GM21360 (cell line): ENCODE results near the gene DGAT2L6.
A peak's percentile ranks its signal among the peaks of the same experiment; 100 is the strongest.
"Not testable (repeated sequence)": the region's sequence is repeated elsewhere in the genome, so short reads cannot be mapped to it uniquely, and the experiment has no call there.

Experiments used
- ATAC-seq: cut with Tn5 transposase; IDR thresholded peaks from one replicate; pipeline ENCODE4 v1.9.1; 2021; ENCODE audit warnings: mild to moderate bottlenecking, moderate library complexity; ENCODE audit not compliant: unreplicated experiment

DGAT2L6 gene

DNA sequence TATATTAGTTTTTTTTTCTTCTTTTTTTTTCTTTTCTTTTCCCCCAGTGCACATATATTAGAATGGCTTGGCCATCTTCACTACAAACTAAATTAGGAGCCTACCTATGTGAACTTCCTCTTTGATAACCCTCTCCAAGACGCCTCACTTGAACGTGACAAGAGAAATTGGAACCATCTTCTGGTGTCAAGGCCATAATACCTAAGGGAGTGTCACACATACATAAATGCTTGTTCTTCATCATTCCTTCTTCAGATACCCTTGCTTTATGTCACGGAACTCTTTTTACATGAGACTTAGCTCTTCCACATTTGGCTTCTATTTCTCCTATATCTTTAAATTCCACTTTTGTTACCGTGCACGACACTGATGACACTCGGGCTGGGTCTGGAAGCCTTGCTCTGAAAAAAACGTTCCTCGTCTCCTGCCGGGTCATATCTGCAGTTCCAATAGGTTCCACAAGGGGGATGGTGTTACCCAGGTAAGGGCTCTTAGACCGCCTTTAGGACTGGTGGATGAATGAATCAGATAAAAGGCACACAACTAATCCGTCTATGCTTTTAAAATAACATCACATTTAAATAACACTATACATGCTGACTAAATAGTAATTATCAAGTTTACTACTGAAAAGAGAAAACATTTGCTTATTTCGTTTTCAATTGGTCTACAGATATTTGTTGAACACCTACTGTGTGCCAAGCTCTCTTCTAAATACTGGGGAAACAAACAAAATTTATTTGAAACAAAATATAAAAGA is 19.9 kb downstream of the DGAT2L6 start:
- peak; percentile 77 for ATAC-seq

DNA sequence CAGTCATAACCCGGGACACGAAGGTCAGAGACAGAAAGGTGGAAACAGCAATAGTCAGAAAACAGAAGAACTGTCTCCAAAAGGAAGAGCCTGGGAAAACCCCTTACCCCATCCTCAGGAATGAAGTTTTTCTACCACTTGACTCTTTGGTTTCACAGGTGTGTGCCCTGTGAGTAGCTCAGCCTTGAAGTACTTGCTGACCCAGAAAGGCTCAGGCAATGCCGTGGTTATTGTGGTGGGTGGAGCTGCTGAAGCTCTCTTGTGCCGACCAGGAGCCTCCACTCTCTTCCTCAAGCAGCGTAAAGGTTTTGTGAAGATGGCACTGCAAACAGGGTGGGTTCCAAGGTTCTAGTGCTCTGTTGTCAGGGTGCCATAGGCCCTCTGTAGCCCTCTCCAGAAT is 24.4 kb downstream of the DGAT2L6 start:
- ATAC-seq, result no peak

GRCh38 chrX:70208479-70208878 is 31.2 kb downstream of the DGAT2L6 start:
- no peak for ATAC-seq

DNA sequence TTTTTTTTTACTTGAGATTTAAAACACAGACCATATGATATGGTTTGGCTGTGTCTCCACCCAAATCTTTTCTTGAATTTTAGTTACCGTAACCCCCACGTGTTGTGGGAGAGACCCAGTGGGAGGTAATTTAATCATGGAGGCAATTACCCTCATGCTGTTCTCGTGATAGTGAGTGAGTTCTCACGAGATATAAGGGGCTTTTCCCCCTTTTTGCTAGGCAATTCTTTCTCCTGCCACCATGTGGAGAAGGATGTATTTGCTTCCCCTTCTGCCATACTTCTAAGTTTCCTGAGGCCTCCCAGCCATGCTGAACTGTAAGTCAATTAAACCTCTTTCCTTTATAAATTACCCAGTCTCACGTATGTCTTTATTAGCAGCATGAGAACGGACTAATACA is 32.3 kb downstream of the DGAT2L6 start:
- ATAC-seq, result not testable (repeated sequence)

DNA sequence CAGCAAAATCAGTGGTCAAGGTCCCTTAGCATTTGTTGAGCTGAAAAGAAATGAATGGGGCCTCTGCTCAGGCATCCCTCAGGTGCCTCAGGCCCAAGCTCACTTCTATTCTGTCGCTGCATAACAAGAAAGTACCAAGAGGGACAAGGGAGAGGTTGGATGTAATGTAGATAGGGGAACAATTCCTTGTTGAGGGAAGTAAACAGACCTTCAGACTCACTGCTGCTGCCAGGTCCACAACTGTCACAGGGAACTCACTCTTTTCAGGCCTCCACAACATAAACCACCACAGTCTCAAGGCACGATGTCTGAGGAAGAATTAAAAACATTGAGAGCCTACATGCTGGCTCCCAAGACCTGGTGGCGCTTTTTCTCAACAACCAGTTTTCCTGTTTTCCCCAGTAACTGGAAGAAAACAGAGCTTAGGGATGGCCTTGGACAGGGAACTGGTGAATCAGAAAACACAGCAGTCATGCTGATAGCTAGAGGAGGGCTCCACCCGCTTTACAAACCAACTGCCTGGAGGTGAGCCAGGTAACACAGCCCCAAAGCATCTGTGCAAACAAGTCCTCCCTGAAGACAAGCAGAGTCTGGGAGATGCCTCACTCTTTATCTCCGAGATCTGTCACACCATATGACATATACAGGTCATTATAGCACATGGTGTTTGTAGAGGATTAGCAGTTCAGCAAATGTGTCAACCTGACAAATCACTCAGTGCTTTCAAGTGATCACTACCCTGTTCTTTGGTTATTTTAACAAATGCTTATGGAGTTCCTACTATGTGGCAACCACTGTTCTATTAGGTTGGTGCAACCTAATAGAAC is 42.9 kb downstream of the DGAT2L6 start:
- ATAC-seq, result no peak

DNA sequence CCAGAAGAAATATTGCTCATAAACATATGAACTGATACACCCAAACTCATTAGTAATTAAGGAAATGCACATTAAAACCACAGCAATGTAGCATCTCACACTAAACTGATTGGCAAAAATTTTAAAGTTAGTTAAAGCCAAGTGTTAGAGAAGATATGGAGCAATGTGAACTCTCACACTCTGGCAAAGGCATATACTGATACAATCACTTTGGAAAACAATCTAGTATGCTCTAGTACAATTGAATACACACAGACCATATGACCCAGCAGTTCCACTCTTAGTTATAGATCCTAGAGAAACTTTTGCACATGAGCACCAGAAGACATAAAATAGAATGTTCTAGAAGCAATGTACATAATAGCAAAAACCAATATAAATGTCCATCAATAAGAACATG is 48.8 kb downstream of the DGAT2L6 start:
- ATAC-seq, result no peak

DNA sequence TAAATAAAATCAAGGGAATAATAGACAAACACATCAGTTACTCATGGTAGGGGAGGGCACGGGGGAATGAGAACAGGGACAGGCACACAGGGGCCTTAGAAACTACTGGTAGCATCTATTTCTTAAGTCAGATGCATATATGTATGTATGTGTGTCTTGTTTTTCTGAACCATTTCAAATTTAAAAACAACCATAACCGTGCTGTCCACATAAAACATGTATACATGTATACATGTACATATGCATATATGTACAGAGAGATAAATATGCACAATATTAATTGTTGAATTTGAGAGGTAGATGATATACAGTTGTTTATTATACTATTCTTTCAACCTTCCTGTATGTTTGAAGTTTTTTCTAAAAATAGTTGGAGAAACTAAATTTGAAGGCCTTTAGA is 49.4 kb downstream of the DGAT2L6 start:
- no peak for ATAC-seq

- ATAC-seq, result no peak
Observed at GRCh38 chrX:70231666-70232065, 54.4 kb downstream of the DGAT2L6 start.

- no peak for ATAC-seq
Observed at GRCh38 chrX:70234355-70234754, 57.1 kb downstream of the DGAT2L6 start, which contains the start of gene AWAT1. AWAT1 (plus strand) TSS chrX:70234655; CDS start chrX:70234696, 41 bp downstream.

DNA sequence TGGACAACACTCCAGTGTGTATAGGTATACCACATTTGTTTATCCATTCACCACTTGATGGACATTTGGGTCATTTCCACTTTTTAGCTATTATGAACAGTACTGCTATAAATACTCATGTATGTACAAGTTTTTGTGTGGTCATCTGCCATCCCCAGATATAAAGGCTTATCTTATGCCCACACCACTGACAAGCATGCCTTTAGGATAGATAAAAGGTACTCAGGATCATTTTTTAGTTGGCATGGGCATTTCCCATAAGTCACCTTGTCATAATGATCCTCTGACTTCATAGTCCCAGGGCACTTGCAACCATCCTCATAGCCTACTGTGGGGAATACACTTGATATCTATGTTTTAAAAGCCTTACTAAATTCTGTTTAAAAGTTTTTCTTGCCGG is 63.5 kb downstream of the DGAT2L6 start:
- ATAC-seq, result no peak

DNA sequence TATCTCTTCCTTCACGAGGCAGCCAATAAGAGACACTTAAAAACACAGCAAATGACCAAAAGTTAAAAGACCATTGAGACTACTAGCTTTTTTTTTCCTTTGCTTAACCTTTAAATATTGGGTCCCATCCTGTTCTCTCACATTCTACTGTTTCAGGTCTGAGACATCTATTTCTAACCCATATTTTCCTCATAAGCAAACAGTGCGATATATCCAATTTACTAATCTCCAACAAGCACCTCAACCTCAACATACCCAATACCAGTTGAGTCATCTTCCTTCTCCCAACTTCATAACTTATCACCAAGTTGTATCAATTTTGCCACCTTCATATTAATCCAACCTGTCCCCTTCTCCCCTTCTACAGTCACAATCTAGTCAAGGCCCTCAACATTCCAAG is 64.2 kb downstream of the DGAT2L6 start:
- no peak for ATAC-seq

DNA sequence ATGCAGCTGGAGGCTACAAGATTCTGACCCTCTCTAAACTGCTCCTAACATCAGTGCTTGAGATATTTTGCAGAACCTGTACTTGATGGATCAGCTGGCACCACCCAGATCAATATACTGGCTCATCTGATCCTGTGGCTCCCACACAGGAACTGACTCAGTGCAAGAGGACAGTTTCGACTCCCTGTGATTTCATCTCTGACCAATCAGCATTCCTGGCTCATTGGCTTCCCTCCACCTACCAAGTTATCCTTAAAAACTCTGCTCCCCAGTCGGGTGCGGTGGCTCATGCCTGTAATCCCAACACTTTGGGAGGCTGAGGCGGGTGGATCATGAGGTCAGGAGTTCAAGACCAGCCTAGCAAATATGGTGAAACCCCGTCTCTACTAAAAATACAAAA is 66.3 kb downstream of the DGAT2L6 start:
- ATAC-seq, result not testable (repeated sequence)

GRCh38 chrX:70244881-70245280 is 67.6 kb downstream of the DGAT2L6 start:
- no peak for ATAC-seq

DNA sequence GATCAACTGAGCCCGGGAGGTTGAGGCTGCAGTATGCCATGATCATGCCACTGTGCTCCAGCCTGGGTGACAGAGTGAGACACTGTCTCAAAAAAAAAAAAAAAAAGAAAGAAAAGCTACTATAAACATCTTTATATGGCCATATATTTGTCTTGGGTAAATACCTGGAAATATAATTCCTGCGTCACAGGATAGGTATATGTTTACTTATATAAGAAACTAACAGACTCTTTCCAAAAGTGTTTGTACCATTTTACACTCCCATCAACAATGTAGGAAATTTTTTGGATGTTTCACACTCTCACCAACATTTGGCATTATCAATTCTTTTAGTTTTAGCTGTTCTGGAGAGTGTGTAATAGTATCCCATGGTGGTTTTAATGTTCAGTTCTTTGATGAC is 70.0 kb downstream of the DGAT2L6 start:
- ATAC-seq, result no peak

GRCh38 chrX:70252491-70252890 is 75.2 kb downstream of the DGAT2L6 start:
- ATAC-seq, result no peak

GRCh38 chrX:70253377-70254062 is 76.2 kb downstream of the DGAT2L6 start:
- no peak for ATAC-seq

GRCh38 chrX:70254063-70254400 is 76.7 kb downstream of the DGAT2L6 start:
- ATAC-seq, result no peak

DNA sequence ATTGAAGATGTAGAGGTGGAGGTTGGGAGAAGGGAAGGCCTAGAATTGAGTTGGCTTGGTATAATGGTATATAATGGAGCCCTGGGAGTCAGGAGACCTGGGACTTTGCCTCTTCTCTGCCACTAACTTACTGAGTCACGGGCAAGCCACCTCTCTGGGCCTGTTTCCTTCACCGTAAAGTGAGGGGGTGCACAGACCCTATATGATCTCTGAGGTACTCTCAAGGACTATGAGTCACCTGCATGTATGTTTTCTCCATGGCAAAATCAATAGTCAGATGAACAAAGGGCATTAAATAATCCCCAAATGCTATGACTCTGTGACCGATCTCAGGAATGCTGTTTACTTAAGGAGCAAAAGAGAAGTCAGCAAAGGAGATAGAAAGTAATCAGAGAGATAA is 77.6 kb downstream of the DGAT2L6 start:
- no peak for ATAC-seq
